ENCODE results near the gene GLB1L3.
A peak's percentile ranks its signal among the peaks of the same experiment; 100 is the strongest.
"Not testable (repeated sequence)": the region's sequence is repeated elsewhere in the genome, so short reads cannot be mapped to it uniquely, and the experiment has no call there.

GLB1L3 gene

DNA sequence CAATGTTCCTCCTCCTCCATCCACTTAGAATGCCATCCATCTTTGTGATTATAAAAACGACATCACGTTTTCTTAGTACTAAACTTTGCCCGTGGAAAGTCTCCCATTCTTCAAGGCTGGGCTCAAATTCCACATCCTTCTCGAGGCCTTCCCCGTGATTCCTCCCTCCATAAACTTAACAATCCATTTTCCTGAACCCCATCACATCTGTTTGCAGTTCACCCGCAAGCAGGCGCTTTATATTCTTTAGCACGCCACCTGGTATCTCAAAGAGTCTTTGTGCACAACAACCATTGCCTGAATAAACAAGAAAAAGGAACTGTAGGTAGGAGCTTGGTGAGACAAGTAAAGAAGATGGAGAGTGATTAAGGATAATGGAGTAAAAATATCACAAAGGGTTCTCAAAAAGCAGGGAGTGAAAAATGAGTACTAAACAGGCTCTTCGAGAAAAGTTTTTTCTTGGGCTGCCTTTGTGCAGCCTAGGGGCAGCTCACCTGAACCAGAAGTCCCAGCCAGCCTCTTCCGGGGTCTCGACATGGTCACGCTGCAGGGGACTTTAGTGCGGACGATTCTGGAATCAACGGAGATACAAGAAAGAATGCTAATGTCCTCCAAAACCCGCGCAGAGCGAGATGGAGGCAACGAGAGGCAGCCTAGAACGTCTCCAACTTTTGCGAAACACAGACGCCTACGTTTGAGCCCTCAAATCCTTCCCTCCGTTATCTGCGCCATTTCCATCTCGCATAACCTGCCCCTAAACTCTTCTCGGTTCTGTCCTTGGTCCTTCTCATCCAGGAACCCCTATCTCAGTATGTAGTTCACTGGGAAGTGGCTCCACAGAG lies 23.6 kb upstream of the GLB1L3 start:
- no peak for DNase-seq

DNA sequence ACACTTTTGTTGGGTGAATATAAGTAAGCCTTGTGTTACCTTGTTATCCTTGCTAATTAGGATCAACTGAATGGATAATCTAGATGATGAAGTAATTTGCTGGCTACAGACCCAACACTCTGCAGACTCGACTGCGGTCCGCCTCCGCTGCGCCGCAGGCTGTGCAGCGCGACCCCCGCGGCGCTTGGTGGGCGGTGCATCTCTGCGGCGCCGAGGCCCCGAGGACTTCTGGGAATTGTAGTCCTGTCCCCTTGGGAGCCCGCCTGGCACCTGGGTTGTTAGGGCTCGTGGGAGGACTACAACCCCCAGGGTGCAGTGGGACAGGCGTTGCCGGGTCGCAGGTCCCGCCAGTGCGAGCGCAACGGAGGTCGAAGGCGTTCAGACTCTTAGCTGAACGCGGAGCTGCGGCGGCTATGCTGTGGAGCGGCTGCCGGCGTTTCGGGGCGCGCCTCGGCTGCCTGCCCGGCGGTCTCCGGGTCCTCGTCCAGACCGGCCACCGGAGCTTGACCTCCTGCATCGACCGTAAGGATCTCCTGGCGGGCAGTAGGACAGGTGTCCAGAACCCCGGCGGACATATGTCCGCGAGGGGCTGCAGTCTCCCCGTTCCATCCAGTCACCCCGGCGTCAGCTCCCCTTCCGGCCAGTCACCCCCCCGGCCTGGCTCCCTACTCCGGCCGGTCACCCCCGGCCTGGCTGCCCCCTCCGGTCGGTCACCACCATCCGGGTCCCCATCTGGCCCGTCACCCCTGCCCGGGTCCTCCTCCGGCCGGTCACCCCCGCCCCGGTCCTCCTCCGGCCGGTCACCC lies 22.8 kb upstream of the GLB1L3 start, which contains the start of the genes ACAD8 and THYN1:
Gene ACAD8 (plus strand): TSS at position 381 of the 806 bp plus-strand sequence. CDS start 33 bp downstream, at position 414.
Gene THYN1 (minus strand): TSS at position 165 of the 806 bp plus-strand sequence. CDS start 470 bp downstream, outside the sequence.
- peak; percentile 95 for DNase-seq

DNA sequence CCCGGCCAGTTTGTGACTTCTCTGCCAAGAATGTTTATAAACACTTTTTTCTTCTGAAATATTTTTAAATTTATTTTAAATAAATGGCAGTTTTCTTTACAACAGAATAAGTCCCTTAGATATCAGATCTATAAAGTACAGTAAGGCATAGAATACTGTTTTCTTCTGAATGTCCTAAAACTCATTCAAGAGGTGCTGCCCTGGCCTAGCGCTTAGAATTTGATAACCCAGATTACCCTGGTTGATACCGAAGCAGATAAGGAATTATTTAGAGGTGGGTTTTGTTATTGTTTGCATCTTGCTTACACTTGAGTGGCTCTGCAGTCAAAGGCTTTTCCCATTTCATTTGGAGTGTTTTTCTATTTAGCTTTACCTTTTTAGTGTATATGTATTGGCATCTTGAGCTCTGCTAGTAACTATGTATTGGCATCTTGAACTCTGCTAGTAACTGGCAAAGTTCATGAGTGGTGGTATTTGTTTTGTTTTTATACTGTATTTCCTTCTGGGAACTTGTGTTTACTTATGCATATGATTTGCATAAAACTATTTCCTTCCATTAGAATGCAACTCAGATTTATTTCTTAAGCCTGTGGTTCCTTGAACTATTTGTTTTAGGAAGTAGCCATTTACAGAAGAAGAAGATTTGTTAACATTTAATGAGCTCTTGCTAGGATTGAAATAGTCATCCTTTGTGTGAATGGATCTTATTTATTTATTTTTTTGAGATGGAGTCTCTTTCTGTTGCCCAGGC lies 21.6 kb upstream of the GLB1L3 start:
- DNase-seq = no peak

DNA sequence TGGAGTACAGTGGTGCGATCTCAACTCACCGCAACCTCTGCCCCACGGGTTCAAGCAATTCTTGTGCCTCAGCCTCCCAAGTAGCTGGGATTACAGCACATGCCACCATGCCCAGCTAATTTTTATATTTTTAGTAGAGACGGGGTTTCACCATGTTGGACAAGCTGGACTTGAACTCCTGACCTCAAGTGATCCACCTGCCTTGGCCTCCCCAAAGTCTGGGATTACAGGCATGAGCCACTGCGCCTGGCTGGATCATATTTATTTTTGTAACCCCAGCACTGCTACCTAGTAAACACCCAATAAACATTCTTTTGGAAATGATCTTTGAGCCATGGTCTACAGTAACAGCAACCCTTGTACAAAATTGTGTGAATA lies 21.0 kb upstream of the GLB1L3 start:
- not testable (repeated sequence) for DNase-seq

DNA sequence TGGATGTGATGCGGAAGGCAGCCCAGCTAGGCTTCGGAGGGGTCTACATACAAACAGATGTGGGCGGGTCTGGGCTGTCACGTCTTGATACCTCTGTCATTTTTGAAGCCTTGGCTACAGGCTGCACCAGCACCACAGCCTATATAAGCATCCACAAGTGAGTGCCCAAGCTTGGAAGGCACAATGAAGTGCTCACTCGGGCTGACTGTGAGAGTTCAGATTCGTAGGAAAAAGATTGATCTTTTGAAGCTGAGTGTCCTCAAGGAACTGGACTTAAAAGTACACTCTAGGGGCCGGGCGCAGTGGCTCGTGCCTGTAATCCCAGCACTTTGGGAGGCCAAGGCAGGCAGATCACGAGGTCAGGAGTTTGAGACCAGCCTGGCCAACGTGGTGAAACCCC lies 19.1 kb upstream of the GLB1L3 start:
- no peak for DNase-seq

DNA sequence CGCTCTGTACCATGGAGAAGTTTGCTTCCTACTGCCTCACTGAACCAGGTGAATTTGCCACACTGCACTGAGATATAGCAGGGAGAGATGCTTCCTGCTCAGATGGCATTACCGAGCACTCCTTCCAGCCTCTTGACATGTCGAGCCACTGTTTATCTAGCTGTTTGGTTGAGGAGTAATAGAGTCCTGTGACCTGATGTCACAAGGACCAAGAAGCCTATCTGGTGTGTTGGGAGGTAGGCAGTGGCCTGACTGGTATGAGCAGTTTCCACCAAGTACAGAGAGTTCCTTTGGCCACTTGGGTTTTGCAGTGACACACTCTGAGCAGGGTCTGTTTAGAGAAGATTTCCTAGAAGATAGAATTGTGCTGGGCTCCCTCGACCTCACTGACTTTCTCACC lies 17.6 kb upstream of the GLB1L3 start:
- no peak for DNase-seq

DNA sequence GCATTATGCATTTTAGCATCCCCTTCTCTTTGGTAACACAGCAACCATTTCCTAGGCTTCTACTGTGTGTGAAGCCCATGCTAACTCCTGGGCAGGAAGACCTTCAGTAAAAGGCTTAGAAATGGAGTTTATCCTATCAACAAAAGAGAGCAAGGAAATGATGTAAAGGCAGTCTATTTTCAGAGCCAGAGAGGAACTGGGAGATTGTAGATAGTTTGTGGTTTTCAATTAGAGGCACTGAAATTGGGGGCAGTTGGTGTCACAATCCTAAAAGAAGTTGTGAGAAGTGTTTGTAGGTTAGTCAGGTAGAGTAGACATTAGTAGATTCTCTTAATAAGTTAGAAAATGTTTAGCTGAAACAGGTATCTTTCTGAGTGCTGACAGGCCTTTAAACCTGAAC lies 15.7 kb upstream of the GLB1L3 start:
- no peak for DNase-seq

DNA sequence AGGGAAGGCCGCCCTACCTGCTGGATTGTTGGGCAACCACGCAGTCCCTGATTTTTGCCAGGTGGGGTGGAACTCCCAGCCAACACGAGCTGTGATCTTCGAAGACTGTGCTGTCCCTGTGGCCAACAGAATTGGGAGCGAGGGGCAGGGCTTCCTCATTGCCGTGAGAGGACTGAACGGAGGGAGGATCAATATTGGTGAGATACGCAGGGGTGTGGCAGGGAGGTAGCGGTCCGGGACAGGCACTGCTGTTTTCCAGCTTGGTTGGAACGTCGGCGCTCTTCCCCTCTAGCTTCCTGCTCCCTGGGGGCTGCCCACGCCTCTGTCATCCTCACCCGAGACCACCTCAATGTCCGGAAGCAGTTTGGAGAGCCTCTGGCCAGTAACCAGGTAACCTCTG lies 15.2 kb upstream of the GLB1L3 start:
- DNase-seq = no peak

DNA sequence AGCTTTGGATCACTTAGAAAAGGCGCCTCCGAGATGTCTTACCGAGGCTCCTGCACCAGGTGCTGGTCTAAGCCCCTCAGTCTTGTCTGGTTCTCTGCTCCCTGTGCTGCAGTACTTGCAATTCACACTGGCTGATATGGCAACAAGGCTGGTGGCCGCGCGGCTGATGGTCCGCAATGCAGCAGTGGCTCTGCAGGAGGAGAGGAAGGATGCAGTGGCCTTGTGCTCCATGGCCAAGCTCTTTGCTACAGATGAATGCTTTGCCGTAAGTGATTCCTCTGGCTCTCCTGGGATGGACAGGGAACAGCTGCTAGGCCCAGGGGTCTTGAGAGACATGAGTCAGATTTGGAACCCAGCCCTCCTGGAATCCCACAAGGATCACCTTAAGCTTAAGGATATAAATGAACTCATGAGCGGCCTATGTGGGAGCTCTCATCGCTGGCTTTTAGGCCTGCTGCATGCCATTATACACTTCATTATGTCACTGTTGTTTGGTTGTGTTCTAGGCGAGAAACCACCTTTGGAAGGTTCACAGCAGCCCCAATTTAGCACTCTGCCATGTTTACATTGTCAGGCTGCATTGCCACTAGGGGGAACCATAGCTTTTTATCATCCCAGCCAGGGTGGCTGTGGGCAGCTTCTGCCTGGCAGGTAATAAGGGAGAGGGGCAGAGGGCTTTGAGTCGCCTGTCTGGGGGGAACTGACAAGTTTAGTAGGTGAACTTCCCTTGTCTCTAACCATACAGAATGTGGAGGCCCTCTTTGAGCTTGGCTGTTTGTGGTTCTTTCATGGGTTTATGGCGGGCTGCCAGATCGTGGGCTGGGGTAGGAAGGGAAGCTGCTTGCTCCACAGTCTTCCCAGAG lies 14.3 kb upstream of the GLB1L3 start:
- DNase-seq = peak; percentile 29

DNA sequence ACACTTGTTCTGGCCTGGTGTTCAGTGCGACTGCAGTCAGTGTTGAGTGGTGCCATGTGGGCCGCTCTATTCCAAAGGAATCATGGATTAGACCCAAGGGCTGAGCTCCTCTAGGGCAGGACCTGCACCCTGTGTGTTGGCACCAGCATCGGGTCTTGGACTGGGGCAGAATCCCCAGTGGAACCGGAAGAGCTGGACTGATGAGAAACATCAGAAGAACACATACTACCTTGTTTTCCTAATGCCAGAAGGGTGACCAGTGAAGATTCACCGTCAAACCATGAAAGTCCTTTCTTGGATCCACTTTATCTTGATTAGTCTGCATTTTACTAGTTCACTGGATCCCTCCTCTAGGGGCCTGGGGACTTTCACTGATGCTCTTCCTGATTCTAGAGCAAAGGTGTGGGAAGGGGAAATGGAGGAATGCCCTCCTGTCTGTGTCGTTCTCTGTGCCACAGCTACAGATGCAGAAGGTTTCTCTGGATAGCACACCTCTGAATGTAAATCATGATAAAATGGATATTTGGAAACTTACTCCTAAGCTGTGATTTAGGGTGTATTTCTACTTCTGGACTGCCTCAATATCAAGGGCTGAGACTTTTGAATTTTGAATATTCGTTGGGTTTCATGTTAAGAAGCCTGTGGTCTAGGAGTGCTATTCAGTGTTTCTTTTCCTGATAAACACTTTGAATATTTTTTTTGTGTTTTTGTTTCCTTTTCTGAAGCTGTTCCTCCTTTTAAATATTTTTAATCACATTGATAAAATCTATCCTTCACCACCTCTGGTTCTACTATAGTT lies 11.0 kb upstream of the GLB1L3 start:
- DNase-seq = no peak

DNA sequence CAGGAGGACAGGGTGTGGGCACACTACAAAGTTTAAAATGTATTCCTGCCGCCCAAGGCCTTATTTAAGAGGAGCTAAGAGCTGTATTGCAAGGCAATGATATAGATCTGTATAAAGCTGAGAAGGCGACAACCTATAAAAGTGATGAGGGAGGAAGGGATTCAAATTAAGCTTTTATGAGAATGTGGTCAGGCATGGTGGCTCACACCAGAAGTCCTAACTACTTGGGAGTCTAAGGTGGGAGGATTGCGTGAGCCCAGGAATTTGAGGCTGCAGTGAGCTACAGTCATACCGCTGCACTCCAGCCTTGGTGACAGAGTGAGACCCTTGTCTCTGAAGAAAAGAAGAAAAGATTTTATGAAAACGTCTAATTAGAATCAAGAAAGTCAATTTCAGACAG lies 9.7 kb upstream of the GLB1L3 start:
- DNase-seq = no peak

DNA sequence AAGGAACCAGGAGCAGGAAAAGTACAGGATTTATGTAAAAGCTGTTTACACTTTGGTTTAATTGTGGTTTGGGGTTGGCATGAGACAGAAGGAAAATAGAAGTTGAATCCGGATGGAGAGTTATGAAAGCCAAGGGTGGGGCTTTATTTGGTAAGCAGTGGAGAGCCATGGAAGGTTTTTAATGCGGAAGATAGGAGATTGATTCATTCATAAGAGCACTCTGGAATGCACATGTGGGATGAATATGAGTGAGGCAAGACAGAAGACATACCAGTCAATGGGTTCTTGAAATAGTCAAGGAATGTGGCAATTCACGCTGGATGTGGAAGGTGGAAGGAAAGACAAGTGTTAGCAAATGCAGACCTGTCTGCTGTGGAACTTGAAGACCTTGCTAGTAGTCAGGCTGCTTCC lies 9.3 kb upstream of the GLB1L3 start:
- no peak for DNase-seq

DNA sequence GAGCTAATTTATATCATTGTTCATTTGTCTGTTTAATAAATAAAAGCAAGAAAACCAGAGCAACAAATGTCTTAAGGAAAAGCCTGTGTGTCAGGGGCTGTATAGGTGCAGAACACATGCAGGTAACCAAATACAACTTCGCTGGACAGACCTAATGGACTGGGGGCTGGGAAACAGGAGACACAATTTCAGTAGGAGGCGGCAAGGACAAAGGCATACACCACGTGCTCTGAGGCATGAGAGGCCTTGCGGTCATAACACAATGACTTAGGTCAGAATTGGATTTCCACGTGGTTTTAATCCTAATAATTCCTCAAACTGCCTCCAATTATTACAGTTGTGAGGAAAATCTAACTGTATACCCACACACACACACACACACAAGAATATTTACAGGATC lies 8.7 kb upstream of the GLB1L3 start:
- DNase-seq = no peak

DNA sequence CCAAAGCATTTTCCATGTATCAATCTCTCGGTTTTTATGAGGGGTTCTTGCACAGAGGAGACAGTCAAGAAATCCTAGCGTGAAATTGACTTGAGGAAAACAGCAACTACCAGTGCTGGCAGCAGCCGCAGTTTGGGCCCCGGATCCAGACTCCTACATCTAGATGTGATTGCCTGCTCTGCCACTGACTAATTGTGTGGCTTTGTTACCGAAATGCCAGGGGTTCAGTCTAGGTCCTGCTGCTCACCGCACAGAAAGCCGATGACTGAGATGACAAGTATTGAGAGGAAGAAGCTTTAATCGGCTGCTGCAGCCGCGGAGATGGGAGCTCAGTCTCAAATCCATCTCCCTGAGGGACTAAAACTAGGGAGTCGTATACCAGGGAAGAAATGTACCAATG lies 8.2 kb upstream of the GLB1L3 start:
- no peak for DNase-seq

DNA sequence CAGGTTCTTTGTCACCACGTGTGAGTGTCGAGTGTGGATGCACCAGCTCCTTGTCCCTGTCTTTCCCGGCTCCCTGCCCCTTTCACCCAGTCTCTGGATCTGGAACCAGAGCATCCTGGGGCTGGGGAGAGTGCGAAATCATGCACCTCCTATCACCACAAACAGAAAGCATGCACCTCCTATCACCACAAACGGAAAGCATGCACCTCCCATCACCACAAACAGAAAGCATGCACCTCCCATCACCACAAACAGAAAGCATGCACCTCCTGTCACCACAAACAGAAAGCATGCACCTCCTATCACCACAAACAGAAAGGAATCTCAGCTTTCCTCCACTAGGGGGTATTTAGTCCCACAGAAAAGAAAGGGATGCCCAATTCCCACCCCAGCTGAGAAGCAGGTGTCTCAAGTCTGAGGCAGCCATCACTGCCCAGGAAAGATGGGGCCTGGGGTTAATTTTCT lies 5.9 kb upstream of the GLB1L3 start:
- DNase-seq = no peak

DNA sequence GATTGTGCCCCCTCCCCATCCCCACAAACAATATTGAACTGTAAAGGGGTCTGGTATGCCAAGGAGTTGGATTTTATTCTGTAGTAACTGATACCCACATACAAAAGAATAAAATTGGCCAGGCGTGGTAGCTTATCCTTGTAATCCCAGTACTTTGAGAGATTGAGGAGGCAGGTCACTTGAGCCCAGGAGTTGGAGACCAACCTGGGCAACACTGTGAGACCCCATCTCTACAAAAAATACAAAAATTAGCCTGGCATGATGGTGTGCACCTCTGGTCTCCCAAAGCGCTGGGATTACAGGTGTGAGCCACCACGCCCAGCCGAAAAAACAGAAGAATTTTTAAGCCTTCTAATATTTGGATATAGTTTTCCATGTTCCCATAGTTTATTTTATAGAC lies 4.2 kb upstream of the GLB1L3 start:
- no peak for DNase-seq

DNA sequence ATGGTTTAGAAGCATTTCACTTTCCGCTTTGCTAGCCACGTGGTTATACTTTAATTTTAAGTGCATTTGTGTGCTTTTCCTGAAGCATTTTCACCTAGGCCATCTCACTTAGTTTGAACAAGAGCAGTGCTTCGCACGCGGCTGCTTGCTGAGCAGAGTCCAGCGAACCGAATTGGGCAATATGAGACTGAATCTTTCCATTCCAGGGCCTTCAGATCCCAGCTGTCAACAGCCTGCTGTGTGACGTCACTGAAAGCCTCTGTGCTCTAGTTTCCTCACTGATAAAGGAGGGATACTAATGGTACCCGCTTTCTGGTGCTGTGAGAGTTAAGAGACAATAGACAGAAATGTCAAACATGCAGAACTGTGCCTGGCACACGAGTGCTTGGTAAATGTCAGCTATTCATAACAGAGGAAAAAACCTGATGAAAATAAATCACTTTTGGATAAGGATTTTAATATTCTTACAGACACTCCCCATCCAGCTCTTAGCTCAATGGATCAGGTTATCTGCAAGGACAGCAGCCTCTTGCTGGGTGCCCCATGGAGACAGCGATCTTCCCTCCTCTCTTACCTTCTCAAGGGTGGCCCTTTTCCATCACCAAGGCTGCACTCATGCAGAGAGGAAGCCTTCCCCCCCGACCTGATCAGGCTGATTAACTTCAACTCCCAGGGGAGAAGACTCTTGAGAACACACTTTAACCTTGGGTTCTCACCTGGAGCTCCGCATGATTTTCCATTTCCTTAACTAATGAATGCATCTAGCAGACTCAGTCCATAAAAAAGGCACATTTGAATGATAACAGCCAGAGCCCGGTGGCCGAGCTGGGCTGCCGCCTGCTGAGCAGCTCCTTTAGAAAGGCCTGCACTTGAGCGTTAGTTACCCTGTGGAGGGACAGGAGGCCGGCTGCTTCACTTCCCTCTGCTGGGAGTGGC lies 3.5 kb upstream of the GLB1L3 start:
- no peak for DNase-seq

DNA sequence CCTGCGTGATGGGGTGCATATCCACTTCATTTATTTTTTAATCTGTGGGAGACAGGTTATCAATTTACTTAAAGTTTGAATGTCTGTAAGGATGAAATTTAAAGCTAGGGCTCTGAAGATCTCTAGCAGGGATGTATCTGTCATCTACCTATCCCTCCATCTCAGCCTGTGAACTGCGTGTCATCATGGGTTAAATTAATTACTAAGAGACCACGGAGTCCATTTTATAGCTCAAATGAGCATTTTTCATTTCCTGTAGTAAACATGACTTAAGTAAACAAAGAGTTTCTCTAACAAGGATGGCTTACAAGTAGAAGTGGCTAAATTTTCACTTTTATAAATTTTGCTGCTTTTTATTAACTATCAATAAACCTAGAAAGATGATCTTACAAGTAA lies 2.9 kb upstream of the GLB1L3 start:
- DNase-seq = no peak

DNA sequence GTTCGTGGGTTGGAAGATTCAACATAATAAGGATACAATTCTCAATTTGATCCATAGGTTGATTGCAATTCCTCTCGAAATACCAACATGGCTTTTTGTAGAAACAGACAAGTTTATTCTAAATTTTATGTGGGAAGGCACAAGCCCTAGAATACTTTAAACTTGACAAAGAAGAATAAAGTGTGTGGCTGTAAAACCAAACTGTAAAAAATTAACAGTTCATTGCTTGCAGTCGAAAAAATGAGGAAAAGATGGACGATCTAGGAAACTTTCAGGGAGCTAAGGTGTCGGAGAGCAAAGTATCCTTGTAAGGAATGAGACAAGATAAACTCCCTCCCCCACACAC lies 1.0 kb upstream of the GLB1L3 start:
- no peak for DNase-seq
